ENCODE data around the gene HES7. TPM values are rescaled to one million over a fixed set of nuclear protein-coding genes. Genes with fewer than 3 reads are reported as not detected.
A peak's percentile ranks its signal among the peaks of the same experiment; 100 is the strongest.
"Not testable (repeated sequence)": the region's sequence is repeated elsewhere in the genome, so short reads cannot be mapped to it uniquely, and the experiment has no call there.

The HES7 gene
- polyA plus RNA-seq, 10 donors, result 0.11 to 0.27 (median 0.16) TPM; not detected in 3

DNA sequence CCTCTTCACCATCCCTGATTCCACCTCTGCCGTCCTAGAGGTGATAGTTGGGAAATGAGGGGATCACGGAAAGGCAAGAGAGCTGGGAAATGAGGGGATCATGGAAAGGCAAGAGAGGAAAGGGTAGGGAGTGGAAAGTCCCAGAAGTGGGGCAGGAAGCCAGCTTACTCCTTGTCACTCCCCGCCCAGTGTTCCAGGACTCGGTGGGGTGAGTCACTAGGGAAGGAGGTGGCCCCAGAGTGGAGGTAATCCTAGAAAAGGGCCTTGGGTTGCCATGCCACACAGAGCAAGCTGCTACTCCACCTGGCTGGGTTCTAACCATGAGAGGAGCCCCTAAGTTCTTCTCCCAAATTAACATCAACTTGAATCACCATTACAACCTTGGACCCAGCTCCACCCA, 20.4 kb downstream of the HES7 start:
- no peak for DNase-seq

GRCh38 chr17:8101721-8102120, 22.2 kb downstream of the HES7 start:
- DNase-seq, result no peak

GRCh38 chr17:8100763-8101162, 23.1 kb downstream of the HES7 start:
- DNase-seq, result no peak

DNA sequence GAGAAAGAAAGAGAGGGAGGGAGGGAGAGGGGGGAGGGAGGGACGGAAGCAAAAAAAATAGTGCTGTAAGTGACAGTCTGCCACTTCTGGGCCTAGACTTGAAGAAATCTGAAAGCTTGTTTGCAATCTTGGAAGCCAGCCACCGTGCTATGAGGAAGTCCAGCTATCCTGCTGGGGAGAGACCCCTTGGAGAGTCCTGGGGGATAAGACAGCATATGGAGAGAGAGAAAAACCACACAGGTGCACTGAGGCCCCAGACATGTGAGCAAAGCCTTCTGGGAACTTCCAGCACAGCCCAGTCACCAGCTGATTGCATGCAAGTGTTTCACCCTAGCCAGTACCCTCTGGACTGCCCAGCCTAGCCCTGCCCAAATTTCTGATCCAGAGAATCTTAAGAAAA, 23.8 kb downstream of the HES7 start:
- DNase-seq, result no peak

- DNase-seq, result no peak
These were observed 27.4 kb downstream of the HES7 start for GRCh38 chr17:8096541-8096940.

GRCh38 chr17:8095361-8095760, 28.5 kb downstream of the HES7 start:
- no peak for DNase-seq

- no peak for DNase-seq
These were observed 32.7 kb downstream of the HES7 start for GRCh38 chr17:8091033-8091687.

GRCh38 chr17:8089728-8090127, 34.2 kb downstream of the HES7 start:
- no peak for DNase-seq

- DNase-seq, result no peak
These were observed 36.0 kb downstream of the HES7 start for GRCh38 chr17:8087952-8088230.

GRCh38 chr17:8087075-8087951, 36.6 kb downstream of the HES7 start, which contains the start of gene ALOX12B:
TSS of gene ALOX12B (minus strand) at chr17:8087716. CDS start at chr17:8087442, 274 bp downstream.
- DNase-seq, result no peak

DNA sequence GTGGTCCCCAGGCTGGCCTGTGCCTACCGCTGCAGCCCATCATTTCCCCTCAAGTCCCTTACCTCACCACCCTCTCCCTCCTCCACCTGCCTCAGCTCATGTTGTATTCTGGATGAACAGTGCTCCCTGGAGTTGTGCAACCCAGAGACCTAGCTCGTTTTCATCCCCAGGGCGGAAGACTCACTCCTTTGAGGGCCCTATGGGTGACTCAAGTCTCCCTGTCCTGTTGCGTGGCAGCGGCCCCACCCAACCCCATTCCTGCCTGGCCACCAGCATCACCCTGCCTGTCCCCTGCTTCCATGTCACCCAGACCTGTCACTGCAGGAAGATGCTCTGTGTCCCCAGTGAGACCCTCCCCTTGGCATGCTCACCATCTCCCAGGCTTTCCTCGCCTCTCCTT, 39.7 kb downstream of the HES7 start:
- no peak for DNase-seq

DNA sequence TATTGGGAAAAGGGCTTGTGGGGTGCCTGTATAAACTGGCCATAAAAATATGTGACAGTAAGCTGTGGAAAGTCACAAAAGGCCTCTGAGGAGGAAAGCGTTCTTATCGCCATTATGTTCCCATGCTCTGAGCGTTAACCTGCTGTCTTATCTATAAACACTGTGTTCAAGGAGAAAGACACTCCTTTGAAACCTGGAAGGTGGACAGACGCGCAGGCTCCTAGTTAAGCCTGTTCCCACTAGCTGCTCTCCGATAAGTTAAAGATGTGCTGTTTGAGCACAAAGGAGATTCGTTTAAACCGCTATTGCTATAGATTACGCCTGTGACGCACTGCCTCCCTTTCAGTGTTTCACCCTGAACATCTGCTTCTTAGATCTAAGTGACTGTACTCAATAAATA, 41.6 kb downstream of the HES7 start:
- no peak for DNase-seq

DNA sequence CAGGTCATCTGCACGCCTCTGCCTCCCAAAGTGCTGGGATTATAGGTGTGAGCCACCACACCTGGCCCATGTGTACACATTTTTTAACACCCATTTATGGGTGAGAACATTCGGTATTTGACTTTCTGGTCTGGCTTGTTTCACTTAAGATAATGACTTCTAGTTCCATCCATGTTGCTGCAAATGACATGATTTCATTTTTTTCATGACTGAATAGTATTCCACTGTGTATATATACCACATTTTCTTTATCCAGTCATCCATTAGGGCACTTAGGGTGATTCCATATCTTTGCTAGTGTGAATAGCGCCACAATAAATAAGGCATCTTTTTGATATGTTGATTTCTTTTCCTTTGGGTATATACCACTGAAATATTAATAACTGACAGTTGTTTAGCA, 42.0 kb downstream of the HES7 start:
- DNase-seq, result no peak

DNA sequence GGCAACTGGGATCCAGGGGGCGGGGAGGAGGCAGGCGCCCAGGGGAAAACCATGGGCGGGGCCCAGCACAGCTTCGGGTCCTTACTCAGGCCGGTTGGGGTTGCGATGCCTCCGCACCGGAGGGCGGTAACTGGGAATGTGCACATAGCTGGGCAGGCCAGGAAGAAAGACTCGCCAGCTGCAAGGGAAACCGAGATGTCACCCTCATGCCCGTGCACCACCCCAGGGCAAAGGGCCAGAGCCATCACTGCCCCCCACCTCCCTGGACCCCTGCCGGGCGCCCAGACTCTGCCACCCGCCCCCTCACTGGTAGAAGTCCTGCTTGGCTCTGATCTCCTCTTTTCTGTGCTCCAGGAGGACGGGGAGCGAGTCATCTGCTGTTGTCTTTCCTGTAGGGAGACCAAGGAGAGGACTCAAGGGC, 43.1 kb downstream of the HES7 start:
- no peak for DNase-seq

- no peak for DNase-seq
These were observed 43.6 kb downstream of the HES7 start for GRCh38 chr17:8080208-8080798.

DNA sequence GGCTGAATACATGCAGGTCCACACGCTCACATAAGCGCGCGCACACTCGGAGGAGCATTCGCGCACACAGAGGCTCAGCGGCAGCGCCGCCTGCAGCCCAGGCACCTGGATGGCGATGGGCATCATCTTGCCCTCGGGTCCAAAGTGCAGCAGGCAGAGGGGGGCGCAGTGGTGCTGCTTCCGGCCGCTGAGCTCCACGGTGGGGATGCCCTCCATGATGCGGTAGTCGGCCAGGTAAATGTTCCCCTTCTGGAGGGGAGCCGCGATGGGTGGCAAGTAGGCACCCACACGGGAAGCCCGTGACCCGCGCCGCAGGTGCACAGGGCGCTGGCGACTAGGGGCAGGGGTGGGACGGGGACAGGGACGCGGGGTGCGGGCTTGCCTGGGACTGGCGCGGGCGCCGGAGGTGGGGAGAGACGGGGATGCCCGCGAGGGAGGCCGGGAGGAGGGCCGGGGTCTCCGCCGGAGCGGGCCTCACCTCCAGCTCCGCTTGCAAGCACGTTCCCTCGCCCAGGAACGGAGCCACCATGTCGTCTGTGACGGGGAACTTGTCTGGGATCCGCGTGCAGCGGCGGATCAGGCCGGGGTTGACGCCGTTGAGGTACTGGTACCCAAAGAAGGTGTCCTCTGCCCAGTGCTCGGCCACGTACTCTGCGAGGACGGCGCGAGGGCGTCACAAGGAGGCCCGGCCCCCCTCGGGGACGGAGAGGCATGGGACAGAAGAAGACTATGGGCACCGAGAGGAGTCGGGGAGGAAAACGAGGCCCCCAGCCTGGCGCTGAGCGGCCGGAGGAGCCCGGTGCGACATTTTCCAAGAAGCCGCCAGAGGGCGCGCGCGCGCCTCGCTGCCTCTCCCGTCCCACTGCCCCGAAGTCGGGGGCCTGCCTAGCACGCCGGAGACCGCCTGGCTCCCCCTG, 44.4 kb downstream of the HES7 start:
- peak; percentile 52 to 89 (median 74) for DNase-seq

DNA sequence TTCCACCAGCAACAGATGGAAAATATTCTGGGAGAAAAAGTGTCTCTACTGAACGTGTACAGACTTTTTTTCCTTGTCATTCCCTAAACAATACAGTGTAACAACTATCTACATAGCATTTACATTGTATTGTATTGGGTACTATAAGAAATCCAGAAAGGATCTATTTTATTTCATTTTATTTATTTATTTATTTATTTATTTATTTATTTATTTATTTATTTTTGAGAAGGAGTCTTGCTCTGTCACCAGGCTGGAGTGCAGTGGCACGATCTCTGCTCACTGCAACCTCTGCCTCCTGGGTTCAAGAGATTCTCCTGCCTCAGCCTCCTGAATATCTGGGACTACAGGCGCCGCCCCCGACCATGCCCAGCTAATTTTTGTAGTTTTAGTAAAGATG, 46.0 kb downstream of the HES7 start:
- not testable (repeated sequence) for DNase-seq

- no peak for DNase-seq
These were observed 47.2 kb downstream of the HES7 start for GRCh38 chr17:8076502-8077266.

DNA sequence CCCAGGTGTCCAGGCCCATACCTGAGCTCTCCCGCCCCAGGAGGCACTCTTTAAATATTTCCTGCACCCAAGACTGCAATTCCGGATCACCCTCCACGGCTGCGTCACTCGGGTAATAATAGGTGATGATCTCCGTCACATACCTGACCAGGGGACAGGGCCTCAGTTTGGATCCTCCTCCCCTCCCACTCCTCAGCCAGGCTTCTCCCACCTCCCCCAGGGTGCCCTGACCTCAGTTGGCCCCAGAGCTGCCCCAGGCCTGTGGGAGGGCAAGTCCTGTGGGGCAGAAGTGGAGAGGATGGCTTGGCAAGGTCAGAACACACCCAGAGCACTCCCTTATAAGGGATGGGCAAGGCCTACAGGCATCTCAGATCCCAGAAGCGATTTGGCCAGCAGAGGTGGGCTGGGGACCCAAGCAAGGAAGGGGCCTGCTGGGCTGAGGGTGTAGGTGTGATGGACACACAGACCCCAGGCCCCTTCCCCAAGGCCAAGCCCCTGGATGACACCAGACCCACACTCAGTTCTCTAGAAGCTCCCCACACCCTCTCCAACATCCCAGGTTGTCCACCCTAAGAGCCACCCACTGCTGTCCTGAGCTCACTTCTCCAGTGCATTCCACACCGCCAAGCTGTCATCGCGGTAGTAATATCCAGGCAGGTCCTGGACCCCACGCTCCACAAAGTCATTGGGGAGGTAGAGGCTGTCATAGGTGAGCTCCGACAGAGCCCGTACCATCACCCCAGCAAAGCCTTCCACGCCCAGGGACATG, 48.1 kb downstream of the HES7 start:
- DNase-seq, result no peak

GRCh38 chr17:8075081-8075480, 48.8 kb downstream of the HES7 start:
- no peak for DNase-seq

Measured in muscle of back (tissue), 11 donors.